GM12878 (cell line): ENCODE measurements around the gene DOCK1. TPM values are rescaled to one million over a fixed set of nuclear protein-coding genes. Genes with fewer than 3 reads are reported as not detected.

Experiments used
- ATAC-seq: fragments of 200-7000 bp; cut with Tn5 transposase; 3 replicates; pipeline ENCODE4 v1.9.1; 2020; ENCODE audit warnings: mild to moderate bottlenecking, moderate library complexity
- BruUV-seq: library from RNA; stranded (reverse); fragments of 400-500 nt; replicated peaks from 2 replicates; lab custom pipeline; 2021; lab: Mats Ljungman, UMichigan
- CTCF ChIA-PET: fragments of 300-600 bp; sonication (Branson Sonifier 250); formaldehyde crosslinking; extraction: SDS; loops from one replicate; lab custom pipeline; 2021; ENCODE audit warnings: inconsistent platforms; lab: Yijun Ruan, JAX
- POLR2A ChIA-PET: fragments of 350-600 bp; formaldehyde crosslinking; extraction: SDS; loops from one replicate; lab custom pipeline; 2021; ENCODE audit warnings: inconsistent platforms; lab: Charles Lee
- RAD21 ChIA-PET: fragments of 300-600 bp; sonication (Branson Sonifier 250); formaldehyde crosslinking; loops from one replicate; lab custom pipeline; 2023; ENCODE audit warnings: antibody characterized with exemption; ENCODE audit not compliant: unreplicated experiment; lab: Charles Lee
- SMC1A ChIA-PET: fragments of 300-600 bp; sonication (Branson Sonifier 250); formaldehyde crosslinking; loops from one replicate; lab custom pipeline; 2023; ENCODE audit not compliant: unreplicated experiment, uncharacterized antibody; lab: Charles Lee
- DNase-seq: peaks from one replicate; pipeline ENCODE4 v3.0.0-alpha.2; 2011; ENCODE audit warnings: low read depth, low spot score
- FAIRE-seq: peaks from 3 replicates; lab custom pipeline; 2011; peaks lifted over from hg19 to GRCh38; lab: Jason Lieb, UNC
- H2AFZ ChIP-seq: 2 replicates; pipeline ENCODE4 v1.6.0; 2011; ENCODE audit warnings: low read depth, low read length, control low read depth; ENCODE audit not compliant: control insufficient read depth
- H3K27ac ChIP-seq: 2 replicates; pipeline ENCODE4 v1.5.1; 2011; ENCODE audit warnings: control low read depth; ENCODE audit not compliant: control insufficient read depth, insufficient read depth
- H3K27me3 ChIP-seq, 2 experiments: replicated peaks in 1 of 2; 2 replicates each; pipeline versions ENCODE4 v1.6.0 to v1.6.1; 2011; ENCODE audit warnings: low read length in 1 of 2; ENCODE audit not compliant: control insufficient read depth in 2 of 2, insufficient read depth in 2 of 2
- H3K36me3 ChIP-seq, 2 experiments: 2 replicates each; pipeline ENCODE4 v1.5.1; 2011; ENCODE audit warnings: low read length in 1 of 2; ENCODE audit not compliant: control insufficient read depth in 2 of 2, insufficient read depth in 2 of 2
- H3K4me1 ChIP-seq: 2 replicates; pipeline ENCODE4 v1.6.1; 2011; ENCODE audit warnings: mild to moderate bottlenecking, low read length, moderate library complexity, mixed read lengths; ENCODE audit not compliant: control insufficient read depth, insufficient read depth
- H3K4me2 ChIP-seq: 2 replicates; pipeline ENCODE4 v1.6.0; 2011; ENCODE audit warnings: control low read depth; ENCODE audit not compliant: control insufficient read depth, insufficient read depth
- H3K4me3 ChIP-seq: fragments of 200-600 bp; sonication (generic); 2 replicates; pipeline ENCODE4 v1.5.1; 2016
- H3K79me2 ChIP-seq: 2 replicates; pipeline ENCODE4 v1.6.0; 2011; ENCODE audit warnings: low read length; ENCODE audit not compliant: control insufficient read depth, insufficient read depth
- H3K9ac ChIP-seq: 2 replicates; pipeline ENCODE4 v1.8.0; 2011; ENCODE audit warnings: low read length, control low read depth, mixed read lengths; ENCODE audit not compliant: control insufficient read depth, insufficient read depth
- H3K9me3 ChIP-seq: replicated peaks from 3 replicates; pipeline ENCODE4 v1.5.1; 2011; ENCODE audit warnings: mild to moderate bottlenecking, low read length; ENCODE audit not compliant: control insufficient read depth, insufficient read depth
- H4K20me1 ChIP-seq: 2 replicates; pipeline ENCODE4 v1.6.0; 2011; ENCODE audit not compliant: control insufficient read depth, insufficient read depth
- CBFB ChIP-seq: IDR thresholded peaks from 2 replicates; pipeline ENCODE4 v1.6.1; 2016; ENCODE audit warnings: antibody characterized with exemption, low read depth
- CBX5 ChIP-seq: sonication (generic); IDR thresholded peaks from 2 replicates; pipeline ENCODE4 v1.6.1; 2016; ENCODE audit warnings: low read depth, moderate library complexity, mild to moderate bottlenecking, inconsistent platforms
- CREM ChIP-seq: IDR thresholded peaks from 2 replicates; pipeline ENCODE4 v1.6.1; 2014; ENCODE audit warnings: antibody characterized with exemption, low read depth
- FOXM1 ChIP-seq: IDR thresholded peaks from 2 replicates; pipeline ENCODE4 v1.6.1; 2012; ENCODE audit warnings: low read depth, mild to moderate bottlenecking, inconsistent platforms, low read length, moderate library complexity
- NR2C2 ChIP-seq: IDR thresholded peaks from 2 replicates; pipeline ENCODE4 v1.6.1; 2011; ENCODE audit warnings: borderline replicate concordance, low read depth; ENCODE audit not compliant: control insufficient read depth, insufficient read length
- PML ChIP-seq: IDR thresholded peaks from 2 replicates; pipeline ENCODE4 v1.6.1; 2012; ENCODE audit warnings: low read length, inconsistent platforms
- TCF12 ChIP-seq: IDR thresholded peaks from 2 replicates; pipeline ENCODE4 v1.6.1; 2011; ENCODE audit warnings: low read depth, mild to moderate bottlenecking, low read length
- WGBS: methylation state at CpG from one replicate; pipeline ENCODE4 v1.1.6; 2016; ENCODE audit warnings: low lambda C conversion rate; ENCODE audit not compliant: insufficient replicate concordance, insufficient coverage; ENCODE audit errors: missing lambda C conversion rate; 5-methylcytosine and 5-hydroxymethylcytosine counted together
- in situ Hi-C: fragments of 300-500 bp; cut with MboI; formaldehyde crosslinking; loops from 9 replicates; pipeline ENCODE4 v1.14.3; 2018; ENCODE audit warnings: mixed read lengths
- intact Hi-C: fragments of 100-400 bp; cut with micrococcal nuclease; formaldehyde crosslinking; loops from one replicate; pipeline ENCODE4 v1.14.2; 2022; ENCODE audit not compliant: unreplicated experiment
- polyA plus RNA-seq, 11 experiments: library from polyadenylated mRNA; depleted of rRNA in 4 of 11; unstranded in 6 of 11; stranded (reverse) in 5 of 11; fragments of >200 nt; fragmentation: Nextera tagmentation in 4 of 11; fragmentation: Illumina TruSeq in 1 of 11; extraction: Ambion mirVana in 4 of 11; extraction: Trizol in 1 of 11; gene quantifications; 1 replicate in 1 of 11; 2 replicates in 10 of 11; pipeline versions ENCODE4 v1.2.1 to v1.2.3, GENCODE V29; 2011 to 2016; ENCODE audit warnings: inconsistent platforms in 2 of 11, missing spikeins in 2 of 11, low read depth in 1 of 11
- total RNA-seq, 4 experiments: library from RNA; depleted of rRNA in 3 of 4; stranded (reverse); fragments of >200 nt in 3 of 4; fragmentation: Illumina TruSeq in 1 of 4; extraction: Trizol in 1 of 4; gene quantifications; 2 replicates each; pipeline versions ENCODE4 v1.2.1 to v1.2.3, GENCODE V29; 2013 to 2021
- TF ChIP-seq, protein P1 (sequence below): fragments of 150-350 bp; IDR thresholded peaks from 2 replicates; pipeline ENCODE4 v1.6.1; 2014; ENCODE audit warnings: mild to moderate bottlenecking, low read depth, low read length
- TF ChIP-seq, protein P2 (sequence below): fragments of 450-650 bp; IDR thresholded peaks from 2 replicates; pipeline ENCODE4 v1.6.1; 2016; ENCODE audit warnings: mild to moderate bottlenecking
- TF ChIP-seq, protein P3 (sequence below): IDR thresholded peaks from 2 replicates; pipeline ENCODE4 v1.6.1; 2012; ENCODE audit warnings: low read depth, low read length, improper control_type of control experiment
- TF ChIP-seq, protein P4 (sequence below): IDR thresholded peaks from 2 replicates; pipeline ENCODE4 v1.6.1; 2012; ENCODE audit warnings: low read depth, low read length, improper control_type of control experiment
- TF ChIP-seq, protein P5 (sequence below): IDR thresholded peaks from 2 replicates; pipeline ENCODE4 v1.6.1; 2011; ENCODE audit warnings: low read depth, mild to moderate bottlenecking, low read length, moderate library complexity, borderline replicate concordance; ENCODE audit errors: extremely low read depth
- TF ChIP-seq, protein P6 (sequence below): IDR thresholded peaks from 2 replicates; pipeline ENCODE4 v1.6.1; 2011; ENCODE audit warnings: mild to moderate bottlenecking, low read depth, low read length, moderate library complexity; ENCODE audit not compliant: insufficient replicate concordance

DOCK1 gene
- total and polyA plus RNA-seq, 10 of the 15 experiments (the other 5 are each of a cell fraction or from before 2014, with no cell fraction given) = 0.05 to 0.18 TPM; not detected in 8

- TF ChIP-seq, protein P1, sequence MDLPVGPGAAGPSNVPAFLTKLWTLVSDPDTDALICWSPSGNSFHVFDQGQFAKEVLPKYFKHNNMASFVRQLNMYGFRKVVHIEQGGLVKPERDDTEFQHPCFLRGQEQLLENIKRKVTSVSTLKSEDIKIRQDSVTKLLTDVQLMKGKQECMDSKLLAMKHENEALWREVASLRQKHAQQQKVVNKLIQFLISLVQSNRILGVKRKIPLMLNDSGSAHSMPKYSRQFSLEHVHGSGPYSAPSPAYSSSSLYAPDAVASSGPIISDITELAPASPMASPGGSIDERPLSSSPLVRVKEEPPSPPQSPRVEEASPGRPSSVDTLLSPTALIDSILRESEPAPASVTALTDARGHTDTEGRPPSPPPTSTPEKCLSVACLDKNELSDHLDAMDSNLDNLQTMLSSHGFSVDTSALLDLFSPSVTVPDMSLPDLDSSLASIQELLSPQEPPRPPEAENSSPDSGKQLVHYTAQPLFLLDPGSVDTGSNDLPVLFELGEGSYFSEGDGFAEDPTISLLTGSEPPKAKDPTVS = no peak
- TF ChIP-seq, protein P2, sequence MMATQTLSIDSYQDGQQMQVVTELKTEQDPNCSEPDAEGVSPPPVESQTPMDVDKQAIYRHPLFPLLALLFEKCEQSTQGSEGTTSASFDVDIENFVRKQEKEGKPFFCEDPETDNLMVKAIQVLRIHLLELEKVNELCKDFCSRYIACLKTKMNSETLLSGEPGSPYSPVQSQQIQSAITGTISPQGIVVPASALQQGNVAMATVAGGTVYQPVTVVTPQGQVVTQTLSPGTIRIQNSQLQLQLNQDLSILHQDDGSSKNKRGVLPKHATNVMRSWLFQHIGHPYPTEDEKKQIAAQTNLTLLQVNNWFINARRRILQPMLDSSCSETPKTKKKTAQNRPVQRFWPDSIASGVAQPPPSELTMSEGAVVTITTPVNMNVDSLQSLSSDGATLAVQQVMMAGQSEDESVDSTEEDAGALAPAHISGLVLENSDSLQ = no peak
- no peak for TF ChIP-seq FOXM1
These were observed 72.0 kb downstream of the DOCK1 start (continued) for GRCh38 chr10:126977216-126977615.

- TF ChIP-seq, protein P3, sequence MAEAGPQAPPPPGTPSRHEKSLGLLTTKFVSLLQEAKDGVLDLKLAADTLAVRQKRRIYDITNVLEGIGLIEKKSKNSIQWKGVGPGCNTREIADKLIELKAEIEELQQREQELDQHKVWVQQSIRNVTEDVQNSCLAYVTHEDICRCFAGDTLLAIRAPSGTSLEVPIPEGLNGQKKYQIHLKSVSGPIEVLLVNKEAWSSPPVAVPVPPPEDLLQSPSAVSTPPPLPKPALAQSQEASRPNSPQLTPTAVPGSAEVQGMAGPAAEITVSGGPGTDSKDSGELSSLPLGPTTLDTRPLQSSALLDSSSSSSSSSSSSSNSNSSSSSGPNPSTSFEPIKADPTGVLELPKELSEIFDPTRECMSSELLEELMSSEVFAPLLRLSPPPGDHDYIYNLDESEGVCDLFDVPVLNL = no peak
- TF ChIP-seq CBX5 (no peak), PML (no peak), CBFB (no peak), NR2C2 (no peak), TCF12 (no peak), CREM (no peak)
- TF ChIP-seq, protein P4, sequence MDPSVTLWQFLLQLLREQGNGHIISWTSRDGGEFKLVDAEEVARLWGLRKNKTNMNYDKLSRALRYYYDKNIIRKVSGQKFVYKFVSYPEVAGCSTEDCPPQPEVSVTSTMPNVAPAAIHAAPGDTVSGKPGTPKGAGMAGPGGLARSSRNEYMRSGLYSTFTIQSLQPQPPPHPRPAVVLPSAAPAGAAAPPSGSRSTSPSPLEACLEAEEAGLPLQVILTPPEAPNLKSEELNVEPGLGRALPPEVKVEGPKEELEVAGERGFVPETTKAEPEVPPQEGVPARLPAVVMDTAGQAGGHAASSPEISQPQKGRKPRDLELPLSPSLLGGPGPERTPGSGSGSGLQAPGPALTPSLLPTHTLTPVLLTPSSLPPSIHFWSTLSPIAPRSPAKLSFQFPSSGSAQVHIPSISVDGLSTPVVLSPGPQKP = no peak
- TF ChIP-seq, protein P5, sequence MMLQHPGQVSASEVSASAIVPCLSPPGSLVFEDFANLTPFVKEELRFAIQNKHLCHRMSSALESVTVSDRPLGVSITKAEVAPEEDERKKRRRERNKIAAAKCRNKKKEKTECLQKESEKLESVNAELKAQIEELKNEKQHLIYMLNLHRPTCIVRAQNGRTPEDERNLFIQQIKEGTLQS = no peak
- TF ChIP-seq, protein P6, sequence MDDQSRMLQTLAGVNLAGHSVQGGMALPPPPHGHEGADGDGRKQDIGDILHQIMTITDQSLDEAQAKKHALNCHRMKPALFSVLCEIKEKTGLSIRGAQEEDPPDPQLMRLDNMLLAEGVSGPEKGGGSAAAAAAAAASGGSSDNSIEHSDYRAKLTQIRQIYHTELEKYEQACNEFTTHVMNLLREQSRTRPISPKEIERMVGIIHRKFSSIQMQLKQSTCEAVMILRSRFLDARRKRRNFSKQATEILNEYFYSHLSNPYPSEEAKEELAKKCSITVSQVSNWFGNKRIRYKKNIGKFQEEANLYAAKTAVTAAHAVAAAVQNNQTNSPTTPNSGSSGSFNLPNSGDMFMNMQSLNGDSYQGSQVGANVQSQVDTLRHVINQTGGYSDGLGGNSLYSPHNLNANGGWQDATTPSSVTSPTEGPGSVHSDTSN = no peak
- Histone ChIP-seq H3K36me3 (no peaks in the 10 kb centered on the region), H3K4me1 (no peaks in the 10 kb centered on the region), H3K27me3 (no peaks in the 10 kb centered on the region), H3K9me3 (no peaks in the 10 kb centered on the region), H3K9ac (no peak overlapping the region), H3K27ac (no peak overlapping the region), H2AFZ (no peak overlapping the region), H4K20me1 (no peaks in the 10 kb centered on the region), H3K79me2 (no peaks in the 10 kb centered on the region), H3K4me2 (no peak overlapping the region), H3K4me3 (no peak overlapping the region)
- no TSS peak for BruUV-seq
- FAIRE-seq (no peak), DNase-seq (no peak), ATAC-seq (no peak)
- intact Hi-C loops (no loop called here), in situ Hi-C loops (no loop called here)
- SMC1A ChIA-PET = no interaction called here
- WGBS = 56% methylated on average over 1 of the region's 1 CpG
- RAD21 ChIA-PET = no interaction called here
- CTCF ChIA-PET = no interaction called here
- POLR2A ChIA-PET = no interaction called here
These were observed 74.1 kb downstream of the DOCK1 start for GRCh38 chr10:126979311-126979710.
